Prostate gland (tissue), 2 donors: Measurements from ENCODE around the gene DPYD. TPM values are rescaled to one million over a fixed set of nuclear protein-coding genes. Genes with fewer than 3 reads are reported as not detected.

ENCODE experiments used
- DNase-seq: peaks from one replicate; pipeline ENCODE4 v3.0.0-alpha.2; 2019; ENCODE audit warnings: low spot score
- H3K27ac ChIP-seq, 2 donors: fragments of 200-600 bp; sonication (generic); 2 replicates each; pipeline ENCODE4 v1.5.1; 2017 to 2019
- H3K27me3 ChIP-seq: fragments of 200-600 bp; sonication (generic); replicated peaks from 2 replicates; pipeline ENCODE4 v1.5.1; 2019; ENCODE audit not compliant: insufficient read depth
- H3K36me3 ChIP-seq, 2 donors: fragments of 200-600 bp; sonication (generic); 1 replicate in 1 of 2; 2 replicates in 1 of 2; pipeline versions ENCODE4 v1.5.1 to v1.8.1; 2017 to 2019
- H3K4me1 ChIP-seq: fragments of 200-600 bp; sonication (generic); replicated peaks from 2 replicates; pipeline ENCODE4 v1.5.1; 2019
- H3K4me3 ChIP-seq, 2 donors: fragments of 200-600 bp; sonication (generic); 2 replicates each; pipeline ENCODE4 v1.5.1; 2017 to 2019
- H3K9me3 ChIP-seq: fragments of 200-600 bp; sonication (generic); 2 replicates; pipeline ENCODE4 v1.5.1; 2017
- POLR2A ChIP-seq: fragments of 450-650 bp; IDR thresholded peaks from one replicate; pipeline ENCODE4 v1.6.1; 2016; ENCODE audit warnings: antibody characterized with exemption, mild to moderate bottlenecking
- POLR2AphosphoS5 ChIP-seq: sonication (generic); formaldehyde crosslinking; IDR thresholded peaks from one replicate; pipeline ENCODE4 v1.6.1; 2017; ENCODE audit warnings: antibody characterized with exemption
- whole genome bisulfite sequencing: methylation state at CpG from one replicate; pipeline ENCODE4 v1.1.5; 2018; 5-methylcytosine and 5-hydroxymethylcytosine counted together
- intact Hi-C: fragments of 100-400 bp; cut with DNase I; formaldehyde crosslinking; loops from one replicate; pipeline ENCODE4 v1.14.2; 2022
- total RNA-seq, 2 donors: library from RNA; depleted of rRNA; stranded (reverse); fragments of >200 nt; gene quantifications; one replicate each; pipeline ENCODE4 v1.1.0, GENCODE V29; 2016
- TF ChIP-seq, protein P1 (sequence below), 4 experiments: fragments of 200-600 bp in 2 of 4; fragments of 450-650 bp in 2 of 4; sonication (generic) in 2 of 4; IDR thresholded peaks; 1 replicate in 3 of 4; 2 replicates in 1 of 4; pipeline ENCODE4 v1.5.1; 2016 to 2019; ENCODE audit warnings: antibody characterized with exemption in 4 of 4, mild to moderate bottlenecking in 2 of 4, moderate library complexity in 2 of 4

The DPYD gene
- total RNA-seq, 2 donors from 2014 or later, result 18.2 to 19.7 TPM

DNA sequence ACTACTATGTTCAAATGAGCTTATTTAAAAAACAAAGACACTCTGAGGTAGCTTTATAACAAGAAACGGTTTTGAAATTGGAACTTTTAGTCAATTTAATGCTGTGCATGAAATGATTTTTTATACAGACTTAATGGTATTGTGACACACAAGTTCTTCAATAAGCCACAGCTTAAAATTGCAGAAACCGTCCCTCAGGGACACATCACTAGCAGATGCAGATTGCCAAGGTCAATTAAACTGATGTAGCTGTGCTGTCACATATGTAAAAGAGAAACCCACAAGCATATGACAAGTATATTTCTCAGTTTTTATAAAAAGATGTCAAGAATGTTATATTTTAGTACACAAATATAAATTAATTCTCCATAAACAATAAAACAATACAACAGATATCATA is 366.9 kb downstream of the DPYD start:
- Histone ChIP-seq H3K9me3 (no peaks in the 10 kb centered on the region), H3K27ac (no peak overlapping the region), H3K27me3 (no peaks in the 10 kb centered on the region), H3K4me3 (no peak overlapping the region), H3K4me1 (no peaks in the 10 kb centered on the region), H3K36me3 (no peaks in the 10 kb centered on the region)
- no peak for DNase-seq
- intact Hi-C loops, result no loop called here
- 55% methylated on average over 2 of the region's 2 CpGs for WGBS
- TF ChIP-seq, protein P1, sequence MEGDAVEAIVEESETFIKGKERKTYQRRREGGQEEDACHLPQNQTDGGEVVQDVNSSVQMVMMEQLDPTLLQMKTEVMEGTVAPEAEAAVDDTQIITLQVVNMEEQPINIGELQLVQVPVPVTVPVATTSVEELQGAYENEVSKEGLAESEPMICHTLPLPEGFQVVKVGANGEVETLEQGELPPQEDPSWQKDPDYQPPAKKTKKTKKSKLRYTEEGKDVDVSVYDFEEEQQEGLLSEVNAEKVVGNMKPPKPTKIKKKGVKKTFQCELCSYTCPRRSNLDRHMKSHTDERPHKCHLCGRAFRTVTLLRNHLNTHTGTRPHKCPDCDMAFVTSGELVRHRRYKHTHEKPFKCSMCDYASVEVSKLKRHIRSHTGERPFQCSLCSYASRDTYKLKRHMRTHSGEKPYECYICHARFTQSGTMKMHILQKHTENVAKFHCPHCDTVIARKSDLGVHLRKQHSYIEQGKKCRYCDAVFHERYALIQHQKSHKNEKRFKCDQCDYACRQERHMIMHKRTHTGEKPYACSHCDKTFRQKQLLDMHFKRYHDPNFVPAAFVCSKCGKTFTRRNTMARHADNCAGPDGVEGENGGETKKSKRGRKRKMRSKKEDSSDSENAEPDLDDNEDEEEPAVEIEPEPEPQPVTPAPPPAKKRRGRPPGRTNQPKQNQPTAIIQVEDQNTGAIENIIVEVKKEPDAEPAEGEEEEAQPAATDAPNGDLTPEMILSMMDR (IDR thresholded peaks at IDR 0.05), result no peak
- no peak for TF ChIP-seq POLR2A
- no peak for TF ChIP-seq POLR2AphosphoS5

DNA sequence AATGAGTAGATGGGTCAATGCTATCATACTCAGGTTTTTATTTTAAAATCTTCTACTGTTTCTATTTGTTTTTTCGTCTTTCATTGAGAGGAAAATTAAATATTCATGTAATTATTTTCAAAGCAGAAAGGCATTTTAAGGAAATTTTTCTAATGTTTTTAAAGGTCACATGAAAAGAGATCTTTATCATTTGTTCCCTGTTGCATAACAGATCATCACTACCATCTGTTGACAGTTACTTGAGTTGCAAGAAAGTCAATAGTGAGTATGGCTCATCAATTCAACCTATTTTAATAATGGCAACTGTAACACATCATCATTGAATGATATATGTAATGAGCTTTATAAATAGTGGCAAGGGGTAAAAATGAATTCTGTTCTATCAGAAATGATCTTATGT is 369.7 kb downstream of the DPYD start:
- DNase-seq, result no peak
- intact Hi-C loops, result no loop called here
- TF ChIP-seq POLR2A (no peak), POLR2AphosphoS5 (no peak)
- TF ChIP-seq, protein P1 (IDR thresholded peaks at IDR 0.05), result no peak

DNA sequence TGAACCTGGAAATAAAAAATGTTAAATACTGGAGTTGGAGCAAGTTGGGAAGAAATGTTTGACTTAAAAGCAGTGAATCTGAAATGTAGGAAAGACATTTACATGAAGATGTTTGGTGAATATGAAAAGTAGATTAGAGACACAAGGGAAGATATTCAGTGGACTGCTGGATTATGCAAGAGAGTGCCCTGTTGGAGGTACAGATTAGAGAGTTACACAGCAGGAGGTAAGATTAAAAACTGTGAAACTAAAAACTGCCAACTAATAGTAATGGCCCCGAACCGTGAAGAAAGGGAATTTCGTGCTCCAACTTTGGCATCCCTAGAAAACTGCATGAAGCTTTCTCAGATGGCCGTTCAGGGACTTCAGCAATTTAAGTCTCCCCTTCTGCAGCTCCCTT is 375.4 kb downstream of the DPYD start:
- intact Hi-C loops, result no loop called here
- no peaks in the 10 kb centered on the region for H3K9me3 ChIP-seq
- no peaks in the 10 kb centered on the region for H3K4me1 ChIP-seq
- DNase-seq, result no peak
- H3K27ac ChIP-seq, result no peak overlapping the region
- H3K27me3 ChIP-seq, result no peaks in the 10 kb centered on the region
- no peak for TF ChIP-seq POLR2A
- TF ChIP-seq POLR2AphosphoS5, result no peak
- TF ChIP-seq, protein P1 (IDR thresholded peaks at IDR 0.05), result no peak
- 71% methylated on average over 4 of the region's 4 CpGs for WGBS
- no peaks in the 10 kb centered on the region for H3K36me3 ChIP-seq
- no peak overlapping the region for H3K4me3 ChIP-seq

More for the DNA sequence above, 369.7 kb downstream of the DPYD start:
- 75% methylated on average over 1 of the region's 1 CpG for WGBS
- H3K36me3 ChIP-seq, result no peaks in the 10 kb centered on the region
- no peaks in the 10 kb centered on the region for H3K4me1 ChIP-seq
- H3K4me3 ChIP-seq, result no peak overlapping the region
- no peaks in the 10 kb centered on the region for H3K9me3 ChIP-seq
- no peak overlapping the region for H3K27ac ChIP-seq
- H3K27me3 ChIP-seq, result no peaks in the 10 kb centered on the region

DNA sequence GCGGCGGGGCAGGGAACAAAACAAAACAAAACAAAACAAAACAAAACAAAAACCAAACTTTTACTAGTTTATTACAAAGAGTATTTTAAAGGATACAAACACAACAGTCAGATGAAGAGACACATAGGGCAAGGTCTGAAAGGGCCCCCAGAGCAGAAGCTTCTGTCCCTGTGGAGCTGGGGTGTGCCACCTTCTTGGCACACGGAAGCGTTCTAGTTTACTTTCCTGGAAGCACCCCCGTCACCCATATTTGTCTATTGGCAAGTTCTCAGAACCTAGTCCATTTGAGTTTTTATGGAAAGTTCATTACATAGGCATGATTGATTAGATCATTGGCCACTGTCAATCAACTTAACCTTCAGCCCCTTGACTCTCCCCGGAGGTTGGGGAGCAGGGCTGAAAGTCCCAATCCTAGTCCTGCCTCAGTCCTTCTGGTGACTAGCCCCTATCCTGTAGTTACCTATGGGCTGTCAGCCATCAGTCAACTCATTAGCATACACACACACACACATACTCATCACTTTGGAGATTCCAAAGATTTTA is 380.4 kb downstream of the DPYD start:
- H3K27me3 ChIP-seq, result no peaks in the 10 kb centered on the region
- WGBS, result 80% methylated on average over 6 of the region's 6 CpGs
- no peak for TF ChIP-seq POLR2AphosphoS5
- TF ChIP-seq, protein P1 (IDR thresholded peaks at IDR 0.05), result no peak
- TF ChIP-seq POLR2A, result no peak
- H3K27ac ChIP-seq, result no peak overlapping the region
- intact Hi-C loops, result no loop called here
- no peaks in the 10 kb centered on the region for H3K4me1 ChIP-seq
- H3K36me3 ChIP-seq, result no peaks in the 10 kb centered on the region
- H3K9me3 ChIP-seq, result no peaks in the 10 kb centered on the region
- no peak for DNase-seq
- H3K4me3 ChIP-seq, result no peak overlapping the region

DNA sequence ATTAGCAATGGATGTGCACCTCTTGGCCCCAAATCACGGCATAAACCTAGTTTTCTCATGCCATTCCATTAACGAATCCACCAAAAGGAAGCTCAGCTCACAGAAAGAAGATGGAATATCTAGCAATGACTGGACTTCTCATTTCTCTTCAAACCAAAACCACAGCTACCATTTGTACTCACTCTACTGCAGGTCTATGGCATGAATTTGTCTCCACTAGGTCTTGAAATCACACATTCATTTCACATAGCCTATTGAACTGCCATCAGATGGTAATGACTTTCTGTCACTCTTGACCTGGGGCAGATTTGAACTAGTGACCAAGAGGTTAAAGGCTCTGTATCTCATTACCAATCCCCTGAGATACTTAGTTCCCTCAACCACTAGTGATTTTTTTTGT is 382.7 kb downstream of the DPYD start:
- TF ChIP-seq, protein P1 (IDR thresholded peaks at IDR 0.05), result no peak
- no peak for TF ChIP-seq POLR2AphosphoS5
- no peak for TF ChIP-seq POLR2A
- Histone ChIP-seq H3K4me1 (no peaks in the 10 kb centered on the region), H3K9me3 (no peaks in the 10 kb centered on the region), H3K27ac (no peak overlapping the region), H3K4me3 (no peak overlapping the region), H3K36me3 (no peaks in the 10 kb centered on the region), H3K27me3 (no peaks in the 10 kb centered on the region)
- intact Hi-C loops, result no loop called here
- WGBS, result 93% methylated on average over 2 of the region's 2 CpGs
- no peak for DNase-seq
